Activated naive CD4-positive, alpha-beta T cell treated with anti-CD3 and anti-CD28 coated beads, Interleukin-2, amount 50 U/mL, for 24 hours (primary cell): ENCODE measurements around the gene NHERF2.

ENCODE experiments used
- H3K27ac Mint-ChIP-seq: one replicate; pipeline ENCODE4 v1.8.0; 2021; ENCODE audit warnings: mild to moderate bottlenecking, mixed read lengths
- H3K27me3 Mint-ChIP-seq: one replicate; pipeline ENCODE4 v1.8.0; 2021; ENCODE audit warnings: mixed read lengths
- H3K36me3 Mint-ChIP-seq: one replicate; pipeline ENCODE4 v1.8.0; 2021; ENCODE audit warnings: mixed read lengths
- H3K4me1 Mint-ChIP-seq: one replicate; pipeline ENCODE4 v1.8.0; 2021; ENCODE audit warnings: mixed read lengths
- H3K4me3 Mint-ChIP-seq: one replicate; pipeline ENCODE4 v1.8.0; 2021; ENCODE audit warnings: mild to moderate bottlenecking, mixed read lengths
- H3K9me3 Mint-ChIP-seq: one replicate; pipeline ENCODE4 v1.8.0; 2021; ENCODE audit warnings: mixed read lengths

Gene NHERF2

DNA sequence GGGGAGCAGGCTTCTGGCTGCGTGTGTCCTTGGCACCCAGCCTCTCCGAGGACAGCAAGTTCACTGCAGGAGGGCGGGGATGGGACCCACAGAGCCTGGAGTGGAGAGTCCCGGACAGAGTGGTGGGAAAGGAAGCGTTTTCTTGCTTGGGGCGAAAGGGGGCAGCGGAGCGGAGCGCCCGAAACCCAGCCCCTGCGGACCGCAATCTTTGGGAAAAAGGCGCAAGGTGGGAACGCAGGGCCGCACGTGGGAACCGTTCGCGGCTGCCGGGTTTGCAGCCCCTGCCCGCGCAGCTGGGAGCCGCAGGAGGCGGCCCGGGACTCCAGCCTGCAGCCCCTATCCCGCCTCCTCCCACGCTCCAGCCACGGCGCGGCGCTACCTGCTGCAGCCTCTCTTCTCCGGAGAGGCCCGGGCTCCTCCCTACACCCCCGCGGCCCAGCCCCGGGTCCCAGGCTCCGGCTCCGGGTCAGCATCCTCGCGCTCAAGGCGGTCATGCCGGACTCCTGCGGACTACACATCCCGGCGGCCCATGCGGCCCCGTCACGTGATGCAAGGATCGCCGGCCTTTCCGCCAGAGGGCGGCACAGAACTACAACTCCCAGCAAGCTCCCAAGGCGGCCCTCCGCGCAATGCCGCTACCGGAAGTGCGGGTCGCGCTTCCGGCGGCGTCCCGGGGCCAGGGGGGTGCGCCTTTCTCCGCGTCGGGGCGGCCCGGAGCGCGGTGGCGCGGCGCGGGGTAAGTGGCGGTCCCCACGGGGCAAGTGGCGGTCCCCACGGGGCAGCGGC, 20.8 kb downstream of the NHERF2 start, which contains the start of the genes NTHL1 and TSC2:
NTHL1 (minus strand) TSS at position 505 of the 786 bp plus-strand sequence; CDS start at position 494, 11 bp downstream.
TSC2 (plus strand) TSS at position 656 of the 786 bp plus-strand sequence. CDS start 631 bp downstream, outside the sequence.
- H3K27ac Mint-ChIP-seq = peak within 1 kb of the TSS; percentile 87
- H3K4me1 Mint-ChIP-seq = peaks cover 18% of the 10 kb centered on the region
- H3K4me3 Mint-ChIP-seq = peak within 1 kb of the TSS; percentile 94
- H3K36me3 Mint-ChIP-seq = peaks cover 1% of the 10 kb centered on the region
- no peaks in the 10 kb centered on the region for H3K27me3 Mint-ChIP-seq
- H3K9me3 Mint-ChIP-seq = no peaks in the 10 kb centered on the region

DNA sequence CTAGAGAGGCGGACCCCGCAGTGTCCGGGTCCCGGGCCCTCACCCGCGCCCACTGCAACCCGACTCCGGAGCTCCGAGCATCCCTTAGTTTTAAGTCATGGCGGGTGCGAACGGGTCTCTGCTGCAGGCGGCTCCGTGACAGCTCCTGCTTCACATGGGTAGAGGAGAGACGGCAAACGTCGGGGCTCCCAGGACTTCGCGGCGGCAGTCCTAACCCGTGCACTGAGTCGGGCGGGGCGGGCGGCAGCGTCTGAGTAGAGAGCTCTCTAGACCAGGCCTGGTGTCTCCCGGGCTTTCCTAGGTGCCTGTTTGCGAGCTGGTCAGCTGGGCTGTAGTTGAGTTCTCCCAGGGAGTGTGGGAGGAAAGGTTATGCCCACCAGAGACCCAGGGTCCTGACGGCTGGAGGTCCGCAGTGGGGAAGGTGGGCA, 21.4 kb downstream of the NHERF2 start:
- Mint-ChIP-seq H3K36me3 (peaks cover 1% of the 10 kb centered on the region), H3K27ac (peak overlapping the region; percentile 41), H3K4me1 (peaks cover 18% of the 10 kb centered on the region), H3K27me3 (no peaks in the 10 kb centered on the region), H3K9me3 (no peaks in the 10 kb centered on the region), H3K4me3 (peak overlapping the region; percentile 90)

DNA sequence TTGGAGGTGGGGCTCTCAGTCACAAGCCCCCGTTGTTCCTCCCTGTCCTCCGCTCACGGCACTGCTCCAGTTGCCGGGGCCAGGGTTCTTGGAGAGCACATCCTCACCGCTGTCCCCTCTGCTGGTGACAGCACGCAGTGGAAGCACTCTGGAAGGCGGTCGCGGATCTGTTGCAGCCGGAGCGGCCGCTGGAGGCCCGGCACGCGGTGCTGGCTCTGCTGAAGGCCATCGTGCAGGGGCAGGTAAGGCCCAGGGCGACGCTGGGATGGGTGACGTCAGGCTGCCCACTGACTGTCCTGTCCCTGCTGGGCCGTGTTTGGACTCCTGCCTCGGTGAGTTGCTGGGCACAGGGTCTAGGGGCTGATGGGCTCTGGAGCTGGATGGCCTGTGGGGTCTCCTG, 26.5 kb downstream of the NHERF2 start:
- H3K9me3 Mint-ChIP-seq = no peaks in the 10 kb centered on the region
- H3K36me3 Mint-ChIP-seq = peaks cover 1% of the 10 kb centered on the region
- peaks cover 9% of the 10 kb centered on the region for H3K4me1 Mint-ChIP-seq
- H3K27me3 Mint-ChIP-seq = no peaks in the 10 kb centered on the region
- H3K27ac Mint-ChIP-seq = no peak overlapping the region
- H3K4me3 Mint-ChIP-seq = no peak overlapping the region

- Mint-ChIP-seq H3K27me3 (no peaks in the 10 kb centered on the region), H3K9me3 (no peaks in the 10 kb centered on the region), H3K27ac (no peak overlapping the region), H3K4me3 (no peak overlapping the region), H3K36me3 (peaks cover 1% of the 10 kb centered on the region), H3K4me1 (peaks cover 3% of the 10 kb centered on the region)
Measured at GRCh38 chr16:2053897-2054296, 27.2 kb downstream of the NHERF2 start.

DNA sequence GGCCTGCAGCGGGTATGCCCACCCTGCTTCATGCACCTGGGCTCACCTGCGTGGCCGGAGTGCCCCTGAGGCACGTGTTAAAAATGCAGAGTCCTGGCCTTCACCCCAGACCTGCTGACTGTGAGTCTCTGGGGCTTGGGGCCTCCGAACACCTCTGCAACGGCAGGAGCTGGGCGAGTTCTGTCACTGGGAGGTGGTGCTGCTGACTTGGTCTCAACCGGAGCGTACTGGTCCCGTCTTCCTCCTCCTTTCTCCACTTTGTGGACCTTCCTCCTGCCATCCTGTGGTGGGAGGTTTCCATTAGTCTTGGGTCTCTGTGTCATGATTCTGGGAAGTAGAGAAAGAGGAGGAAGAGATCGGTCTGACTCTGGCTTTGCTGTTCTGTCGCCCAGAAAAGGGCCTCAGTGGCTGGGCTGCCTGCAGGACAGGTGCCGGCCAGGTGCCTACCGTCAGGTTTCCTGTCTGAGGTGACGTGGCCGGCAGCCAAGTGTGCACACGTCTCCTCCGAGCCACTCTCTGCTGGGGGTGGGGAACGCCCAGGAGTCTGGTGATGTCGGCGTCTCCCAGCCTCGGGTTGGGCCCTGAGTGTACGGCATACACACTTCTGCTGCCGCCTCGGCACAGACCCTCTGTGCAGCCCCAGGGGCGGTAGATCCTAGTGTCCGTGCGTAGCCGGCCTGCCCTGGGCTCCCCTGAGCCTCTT, 28.0 kb downstream of the NHERF2 start:
- H3K9me3 Mint-ChIP-seq = no peaks in the 10 kb centered on the region
- H3K36me3 Mint-ChIP-seq = peaks cover 1% of the 10 kb centered on the region
- H3K27ac Mint-ChIP-seq = no peak overlapping the region
- no peaks in the 10 kb centered on the region for H3K27me3 Mint-ChIP-seq
- no peak overlapping the region for H3K4me3 Mint-ChIP-seq
- no peaks in the 10 kb centered on the region for H3K4me1 Mint-ChIP-seq

- H3K27ac Mint-ChIP-seq = no peak overlapping the region
- H3K4me1 Mint-ChIP-seq = no peaks in the 10 kb centered on the region
- peaks cover 1% of the 10 kb centered on the region for H3K36me3 Mint-ChIP-seq
- no peaks in the 10 kb centered on the region for H3K27me3 Mint-ChIP-seq
- no peak overlapping the region for H3K4me3 Mint-ChIP-seq
- no peaks in the 10 kb centered on the region for H3K9me3 Mint-ChIP-seq
Measured at GRCh38 chr16:2056077-2056476, 29.4 kb downstream of the NHERF2 start.

DNA sequence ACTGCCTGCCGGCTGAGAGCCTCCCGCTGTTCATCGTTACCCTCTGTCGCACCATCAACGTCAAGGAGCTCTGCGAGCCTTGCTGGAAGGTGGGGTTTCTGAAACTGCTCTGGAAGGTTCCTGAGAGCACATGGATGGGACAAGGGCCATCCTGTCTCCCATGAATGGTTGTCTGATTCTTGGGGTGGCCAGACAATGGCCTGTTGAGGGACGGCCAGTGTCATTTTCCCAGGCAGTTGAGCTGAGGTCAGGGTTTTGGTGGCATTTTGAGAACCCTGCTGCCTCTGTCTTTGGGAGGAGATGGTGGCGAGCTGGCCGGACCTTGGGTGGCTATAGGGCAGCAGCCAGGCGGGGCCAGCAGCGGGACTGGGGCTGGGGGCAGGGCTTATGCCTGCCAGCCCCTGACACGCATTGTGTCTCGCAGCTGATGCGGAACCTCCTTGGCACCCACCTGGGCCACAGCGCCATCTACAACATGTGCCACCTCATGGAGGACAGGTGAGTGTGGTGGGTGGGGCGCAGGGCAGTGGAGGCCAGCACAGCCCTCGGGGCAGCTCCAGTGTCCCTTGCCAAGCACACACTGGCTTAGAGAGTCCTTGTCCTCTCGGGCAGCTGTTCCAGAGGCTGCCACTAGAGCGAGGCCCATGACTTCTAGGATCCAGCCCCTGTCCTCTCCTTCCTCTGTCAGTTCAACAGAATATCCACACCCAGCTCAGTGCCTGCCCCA, 30.1 kb downstream of the NHERF2 start:
- Mint-ChIP-seq H3K36me3 (no peaks in the 10 kb centered on the region), H3K9me3 (no peaks in the 10 kb centered on the region), H3K4me3 (no peak overlapping the region), H3K27me3 (no peaks in the 10 kb centered on the region), H3K4me1 (no peaks in the 10 kb centered on the region), H3K27ac (no peak overlapping the region)

DNA sequence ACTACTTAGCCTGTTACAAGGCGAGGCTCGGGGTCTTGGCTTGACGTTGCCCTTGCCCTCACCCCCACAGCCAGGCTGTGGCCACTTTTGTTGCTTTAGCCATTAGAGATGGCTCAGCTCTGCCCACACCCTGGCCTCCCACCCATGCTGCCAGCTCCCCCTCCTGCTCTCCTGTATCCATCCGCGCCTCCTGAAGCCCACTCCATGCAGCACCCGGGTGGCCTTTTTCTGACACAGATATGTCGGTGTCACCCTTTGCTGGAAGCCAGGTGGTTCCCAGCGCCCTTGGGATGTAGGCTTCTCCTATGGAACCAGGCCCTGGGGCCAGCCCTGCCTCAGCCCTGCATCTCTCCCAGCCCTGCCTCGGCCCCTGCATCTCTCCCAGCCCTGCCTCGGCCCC, 30.7 kb downstream of the NHERF2 start:
- Mint-ChIP-seq H3K36me3 (no peaks in the 10 kb centered on the region), H3K9me3 (no peaks in the 10 kb centered on the region), H3K4me1 (no peaks in the 10 kb centered on the region), H3K27me3 (no peaks in the 10 kb centered on the region), H3K4me3 (no peak overlapping the region), H3K27ac (no peak overlapping the region)

- Mint-ChIP-seq H3K4me3 (no peak overlapping the region), H3K36me3 (no peaks in the 10 kb centered on the region), H3K27ac (no peak overlapping the region), H3K27me3 (no peaks in the 10 kb centered on the region), H3K4me1 (no peaks in the 10 kb centered on the region), H3K9me3 (no peaks in the 10 kb centered on the region)
Measured at GRCh38 chr16:2058420-2058819, 31.7 kb downstream of the NHERF2 start.

DNA sequence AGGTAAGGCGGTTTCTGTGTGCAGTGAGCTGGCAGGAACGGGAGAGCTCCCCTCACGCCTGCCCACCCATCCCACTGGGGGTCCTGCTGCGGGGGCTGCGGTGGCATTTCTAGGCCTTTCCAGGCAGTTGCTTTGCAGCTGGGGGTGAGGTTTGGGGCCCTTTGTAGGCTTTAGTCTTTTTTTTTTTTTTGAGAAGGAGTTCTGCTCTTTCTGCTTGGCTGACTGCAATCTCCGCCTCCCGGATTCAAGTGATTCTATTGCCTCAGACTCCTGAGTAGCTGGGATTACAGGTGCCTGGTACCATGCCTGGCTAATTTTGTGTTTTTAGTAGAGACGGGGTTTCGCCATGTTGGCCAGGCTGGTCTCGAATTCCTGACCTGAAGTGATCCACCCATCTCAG, 32.2 kb downstream of the NHERF2 start:
- no peak overlapping the region for H3K4me3 Mint-ChIP-seq
- no peaks in the 10 kb centered on the region for H3K9me3 Mint-ChIP-seq
- no peaks in the 10 kb centered on the region for H3K4me1 Mint-ChIP-seq
- H3K27me3 Mint-ChIP-seq = no peaks in the 10 kb centered on the region
- no peak overlapping the region for H3K27ac Mint-ChIP-seq
- H3K36me3 Mint-ChIP-seq = peaks cover 2% of the 10 kb centered on the region

GRCh38 chr16:2060346-2060745, 33.6 kb downstream of the NHERF2 start:
- Mint-ChIP-seq H3K36me3 (peaks cover 2% of the 10 kb centered on the region), H3K9me3 (no peaks in the 10 kb centered on the region), H3K4me1 (no peaks in the 10 kb centered on the region), H3K27me3 (no peaks in the 10 kb centered on the region), H3K4me3 (no peak overlapping the region), H3K27ac (no peak overlapping the region)

DNA sequence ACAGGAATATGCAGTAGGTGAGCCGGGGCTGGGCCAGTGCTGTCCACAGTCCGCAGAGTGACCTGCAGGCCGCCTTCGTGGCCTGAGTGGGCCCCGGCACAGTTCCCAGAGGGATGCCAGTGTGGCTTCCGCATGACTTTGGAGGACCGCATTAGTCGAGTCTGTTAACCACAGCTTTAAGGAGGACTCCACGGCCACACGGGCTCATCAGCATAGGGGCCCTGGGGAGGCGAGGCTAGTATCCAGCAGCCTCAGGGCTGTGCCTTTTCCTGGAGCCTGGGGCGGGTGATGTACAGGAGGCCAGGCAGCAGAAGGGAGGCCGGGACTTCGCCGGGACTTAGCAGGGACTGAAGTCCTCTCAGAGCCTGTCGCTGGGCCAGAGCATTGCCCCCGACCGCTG, 34.3 kb downstream of the NHERF2 start:
- Mint-ChIP-seq H3K27me3 (no peaks in the 10 kb centered on the region), H3K27ac (no peak overlapping the region), H3K9me3 (no peaks in the 10 kb centered on the region), H3K36me3 (peaks cover 3% of the 10 kb centered on the region), H3K4me3 (no peak overlapping the region), H3K4me1 (no peaks in the 10 kb centered on the region)

- Mint-ChIP-seq H3K4me1 (no peaks in the 10 kb centered on the region), H3K27me3 (no peaks in the 10 kb centered on the region), H3K4me3 (no peak overlapping the region), H3K27ac (no peak overlapping the region), H3K36me3 (peaks cover 6% of the 10 kb centered on the region), H3K9me3 (no peaks in the 10 kb centered on the region)
Measured at GRCh38 chr16:2061526-2061925, 34.8 kb downstream of the NHERF2 start.

GRCh38 chr16:2062801-2063200, 36.1 kb downstream of the NHERF2 start:
- H3K4me3 Mint-ChIP-seq = no peak overlapping the region
- no peaks in the 10 kb centered on the region for H3K27me3 Mint-ChIP-seq
- no peaks in the 10 kb centered on the region for H3K4me1 Mint-ChIP-seq
- H3K27ac Mint-ChIP-seq = no peak overlapping the region
- peaks cover 6% of the 10 kb centered on the region for H3K36me3 Mint-ChIP-seq
- no peaks in the 10 kb centered on the region for H3K9me3 Mint-ChIP-seq

DNA sequence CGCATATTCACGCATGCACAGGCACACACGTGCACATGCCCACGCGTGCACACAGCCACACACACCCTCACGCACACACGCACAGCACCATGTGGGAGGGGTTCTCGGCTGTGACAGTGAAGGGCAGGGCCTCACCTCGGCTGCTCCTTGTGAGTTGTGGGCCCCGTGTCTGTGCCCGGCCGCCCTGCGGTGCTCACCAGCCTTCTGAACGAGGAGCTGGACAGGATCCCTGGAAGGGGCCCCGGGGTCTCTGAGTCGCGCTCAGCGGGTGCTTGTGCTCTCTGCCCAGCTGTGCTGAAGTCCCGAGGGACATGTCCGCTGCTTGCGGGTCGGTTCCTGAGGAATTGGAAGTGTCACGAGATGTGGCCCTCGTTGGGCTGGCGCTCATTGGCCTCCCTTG, 37.2 kb downstream of the NHERF2 start:
- Mint-ChIP-seq H3K27ac (no peak overlapping the region), H3K4me1 (no peaks in the 10 kb centered on the region), H3K36me3 (peaks cover 6% of the 10 kb centered on the region), H3K4me3 (no peak overlapping the region), H3K27me3 (no peaks in the 10 kb centered on the region), H3K9me3 (no peaks in the 10 kb centered on the region)
